WTC11 (cell line): ENCODE measurements around the gene MMP23B.
"Not testable (repeated sequence)": the region's sequence is repeated elsewhere in the genome, so short reads cannot be mapped to it uniquely, and the experiment has no call there.

Source experiments
- AFF4 ChIP-seq: sonication (generic); formaldehyde crosslinking; IDR thresholded peaks from 2 replicates; pipeline ENCODE4 v1.8.1; 2023; ENCODE audit warnings: mild to moderate bottlenecking, missing genetic modification reagents, borderline replicate concordance
- CTCF ChIP-seq: fragments of 200-600 bp; IDR thresholded peaks from 2 replicates; pipeline ENCODE4 v1.8.0; 2022; ENCODE audit warnings: antibody characterized with exemption
- FOXP1 ChIP-seq: sonication (generic); formaldehyde crosslinking; IDR thresholded peaks from 2 replicates; pipeline ENCODE4 v1.8.0; 2022; ENCODE audit warnings: missing genetic modification reagents, mild to moderate bottlenecking, moderate library complexity, borderline replicate concordance
- GABPB1 ChIP-seq: sonication (generic); formaldehyde crosslinking; IDR thresholded peaks from 2 replicates; pipeline ENCODE4 v1.8.1; 2023; ENCODE audit warnings: mild to moderate bottlenecking, missing genetic modification reagents
- GTF2I ChIP-seq: fragments of 250-450 bp; sonication (Bioruptor Pico); conservative IDR thresholded peaks from 2 replicates; pipeline ENCODE4 v1.4.0; 2021; ENCODE audit warnings: mild to moderate bottlenecking
- KAT7 ChIP-seq: sonication (generic); formaldehyde crosslinking; IDR thresholded peaks from 2 replicates; pipeline ENCODE4 v1.8.1; 2023; ENCODE audit warnings: missing genetic modification reagents, mild to moderate bottlenecking, borderline replicate concordance
- MAX ChIP-seq: sonication (generic); formaldehyde crosslinking; IDR thresholded peaks from 2 replicates; pipeline ENCODE4 v1.8.0; 2022; ENCODE audit warnings: mild to moderate bottlenecking, missing genetic modification reagents
- ZBTB21 ChIP-seq: sonication (generic); formaldehyde crosslinking; IDR thresholded peaks from 2 replicates; pipeline ENCODE4 v1.8.1; 2023; ENCODE audit warnings: mild to moderate bottlenecking, missing genetic modification reagents, borderline replicate concordance
- TF ChIP-seq, protein P1 (sequence below): fragments of 250-450 bp; sonication (Bioruptor Pico); IDR thresholded peaks from 2 replicates; pipeline ENCODE4 v1.9.0; 2021; ENCODE audit warnings: moderate library complexity, mild to moderate bottlenecking, inconsistent platforms, borderline replicate concordance
- TF ChIP-seq, protein P2 (sequence below): sonication (generic); formaldehyde crosslinking; IDR thresholded peaks from 2 replicates; pipeline ENCODE4 v1.8.0; 2022; ENCODE audit warnings: missing genetic modification reagents
- TF ChIP-seq, protein P3 (sequence below): sonication (generic); formaldehyde crosslinking; IDR thresholded peaks from 2 replicates; pipeline ENCODE4 v1.8.1; 2023; ENCODE audit warnings: mild to moderate bottlenecking, moderate library complexity, missing genetic modification reagents

GRCh38 chr1:1675218-1675617 lies 43.2 kb downstream of the MMP23B start:
- TF ChIP-seq KAT7 (CRISPR knock-in tag); GABPB1 (CRISPR knock-in tag); CTCF; FOXP1 (CRISPR knock-in tag); MAX (CRISPR knock-in tag); GTF2I (CRISPR knock-in tag); AFF4; ZBTB21: not testable (repeated sequence)
- TF ChIP-seq, protein P1, sequence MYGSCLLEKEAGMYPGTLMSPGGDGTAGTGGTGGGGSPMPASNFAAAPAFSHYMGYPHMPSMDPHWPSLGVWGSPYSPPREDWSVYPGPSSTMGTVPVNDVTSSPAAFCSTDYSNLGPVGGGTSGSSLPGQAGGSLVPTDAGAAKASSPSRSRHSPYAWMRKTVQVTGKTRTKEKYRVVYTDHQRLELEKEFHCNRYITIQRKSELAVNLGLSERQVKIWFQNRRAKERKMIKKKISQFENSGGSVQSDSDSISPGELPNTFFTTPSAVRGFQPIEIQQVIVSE (CRISPR knock-in tag) = not testable (repeated sequence)
- TF ChIP-seq, protein P2, sequence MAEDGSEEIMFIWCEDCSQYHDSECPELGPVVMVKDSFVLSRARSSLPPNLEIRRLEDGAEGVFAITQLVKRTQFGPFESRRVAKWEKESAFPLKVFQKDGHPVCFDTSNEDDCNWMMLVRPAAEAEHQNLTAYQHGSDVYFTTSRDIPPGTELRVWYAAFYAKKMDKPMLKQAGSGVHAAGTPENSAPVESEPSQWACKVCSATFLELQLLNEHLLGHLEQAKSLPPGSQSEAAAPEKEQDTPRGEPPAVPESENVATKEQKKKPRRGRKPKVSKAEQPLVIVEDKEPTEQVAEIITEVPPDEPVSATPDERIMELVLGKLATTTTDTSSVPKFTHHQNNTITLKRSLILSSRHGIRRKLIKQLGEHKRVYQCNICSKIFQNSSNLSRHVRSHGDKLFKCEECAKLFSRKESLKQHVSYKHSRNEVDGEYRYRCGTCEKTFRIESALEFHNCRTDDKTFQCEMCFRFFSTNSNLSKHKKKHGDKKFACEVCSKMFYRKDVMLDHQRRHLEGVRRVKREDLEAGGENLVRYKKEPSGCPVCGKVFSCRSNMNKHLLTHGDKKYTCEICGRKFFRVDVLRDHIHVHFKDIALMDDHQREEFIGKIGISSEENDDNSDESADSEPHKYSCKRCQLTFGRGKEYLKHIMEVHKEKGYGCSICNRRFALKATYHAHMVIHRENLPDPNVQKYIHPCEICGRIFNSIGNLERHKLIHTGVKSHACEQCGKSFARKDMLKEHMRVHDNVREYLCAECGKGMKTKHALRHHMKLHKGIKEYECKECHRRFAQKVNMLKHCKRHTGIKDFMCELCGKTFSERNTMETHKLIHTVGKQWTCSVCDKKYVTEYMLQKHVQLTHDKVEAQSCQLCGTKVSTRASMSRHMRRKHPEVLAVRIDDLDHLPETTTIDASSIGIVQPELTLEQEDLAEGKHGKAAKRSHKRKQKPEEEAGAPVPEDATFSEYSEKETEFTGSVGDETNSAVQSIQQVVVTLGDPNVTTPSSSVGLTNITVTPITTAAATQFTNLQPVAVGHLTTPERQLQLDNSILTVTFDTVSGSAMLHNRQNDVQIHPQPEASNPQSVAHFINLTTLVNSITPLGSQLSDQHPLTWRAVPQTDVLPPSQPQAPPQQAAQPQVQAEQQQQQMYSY (CRISPR knock-in tag) = not testable (repeated sequence)
- TF ChIP-seq, protein P3, sequence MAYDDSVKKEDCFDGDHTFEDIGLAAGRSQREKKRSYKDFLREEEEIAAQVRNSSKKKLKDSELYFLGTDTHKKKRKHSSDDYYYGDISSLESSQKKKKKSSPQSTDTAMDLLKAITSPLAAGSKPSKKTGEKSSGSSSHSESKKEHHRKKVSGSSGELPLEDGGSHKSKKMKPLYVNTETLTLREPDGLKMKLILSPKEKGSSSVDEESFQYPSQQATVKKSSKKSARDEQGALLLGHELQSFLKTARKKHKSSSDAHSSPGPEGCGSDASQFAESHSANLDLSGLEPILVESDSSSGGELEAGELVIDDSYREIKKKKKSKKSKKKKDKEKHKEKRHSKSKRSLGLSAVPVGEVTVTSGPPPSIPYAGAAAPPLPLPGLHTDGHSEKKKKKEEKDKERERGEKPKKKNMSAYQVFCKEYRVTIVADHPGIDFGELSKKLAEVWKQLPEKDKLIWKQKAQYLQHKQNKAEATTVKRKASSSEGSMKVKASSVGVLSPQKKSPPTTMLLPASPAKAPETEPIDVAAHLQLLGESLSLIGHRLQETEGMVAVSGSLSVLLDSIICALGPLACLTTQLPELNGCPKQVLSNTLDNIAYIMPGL (CRISPR knock-in tag) = not testable (repeated sequence)
